Ishikawa (cell line): ENCODE measurements around the gene VANGL1.

ENCODE experiments used
- CEBPB ChIP-seq: IDR thresholded peaks from 2 replicates; pipeline ENCODE4 v1.6.1; 2012
- CREB1 ChIP-seq: IDR thresholded peaks from 2 replicates; pipeline ENCODE4 v1.6.1; 2012; ENCODE audit warnings: low read depth
- EGR1 ChIP-seq: IDR thresholded peaks from 2 replicates; pipeline ENCODE4 v1.6.1; 2012
- EP300 ChIP-seq: IDR thresholded peaks from 2 replicates; pipeline ENCODE4 v1.6.1; 2012; ENCODE audit warnings: borderline replicate concordance
- FOXM1 ChIP-seq: IDR thresholded peaks from 2 replicates; pipeline ENCODE4 v1.6.1; 2012; ENCODE audit warnings: low read depth, borderline replicate concordance
- MAX ChIP-seq: IDR thresholded peaks from 2 replicates; pipeline ENCODE4 v1.6.1; 2012
- NFIC ChIP-seq: IDR thresholded peaks from 2 replicates; pipeline ENCODE4 v1.6.1; 2012
- RAD21 ChIP-seq: IDR thresholded peaks from 2 replicates; pipeline ENCODE4 v1.6.1; 2012; ENCODE audit warnings: low read depth
- REST ChIP-seq: IDR thresholded peaks from 2 replicates; pipeline ENCODE4 v1.6.1; 2012; ENCODE audit warnings: low read depth, mild to moderate bottlenecking
- TAF1 ChIP-seq: IDR thresholded peaks from 2 replicates; pipeline ENCODE4 v1.6.1; 2012; ENCODE audit warnings: low read depth, mild to moderate bottlenecking
- TCF12 ChIP-seq: IDR thresholded peaks from 2 replicates; pipeline ENCODE4 v1.6.1; 2012; ENCODE audit warnings: low read depth
- TEAD4 ChIP-seq: IDR thresholded peaks from 2 replicates; pipeline ENCODE4 v1.6.1; 2012
- USF1 ChIP-seq: IDR thresholded peaks from 2 replicates; pipeline ENCODE4 v1.6.1; 2012
- YY1 ChIP-seq: IDR thresholded peaks from 2 replicates; pipeline ENCODE4 v1.6.1; 2012; ENCODE audit warnings: low read depth
- ZBTB7A ChIP-seq: IDR thresholded peaks from 2 replicates; pipeline ENCODE4 v1.6.1; 2012; ENCODE audit warnings: low read depth

Gene VANGL1

GRCh38 chr1:115654125-115654524 is 12.4 kb downstream of the VANGL1 start:
- TF ChIP-seq USF1 (no peak), CREB1 (no peak), TCF12 (no peak), REST (no peak), EP300 (no peak), FOXM1 (no peak), ZBTB7A (no peak), TEAD4 (no peak), TAF1 (no peak), MAX (no peak), RAD21 (no peak)

- TF ChIP-seq CEBPB: no peak
- TF ChIP-seq YY1: no peak
- TF ChIP-seq REST: no peak
- no peak for TF ChIP-seq NFIC
- no peak for TF ChIP-seq CREB1
- no peak for TF ChIP-seq ZBTB7A
- no peak for TF ChIP-seq TEAD4
- TF ChIP-seq EP300: no peak
- no peak for TF ChIP-seq RAD21
- TF ChIP-seq FOXM1: no peak
- no peak for TF ChIP-seq TAF1
- no peak for TF ChIP-seq EGR1
- TF ChIP-seq USF1: no peak
- no peak for TF ChIP-seq TCF12
- no peak for TF ChIP-seq MAX
Measured at GRCh38 chr1:115654663-115655305, 13.0 kb downstream of the VANGL1 start.

GRCh38 chr1:115655306-115655663 is 13.5 kb downstream of the VANGL1 start:
- no peak for TF ChIP-seq TCF12
- TF ChIP-seq FOXM1: no peak
- TF ChIP-seq NFIC: no peak
- no peak for TF ChIP-seq ZBTB7A
- TF ChIP-seq CEBPB: no peak
- no peak for TF ChIP-seq RAD21
- TF ChIP-seq CREB1: no peak
- no peak for TF ChIP-seq REST
- TF ChIP-seq TAF1: no peak
- TF ChIP-seq YY1: no peak
- TF ChIP-seq TEAD4: no peak
- no peak for TF ChIP-seq USF1
- no peak for TF ChIP-seq EGR1

- TF ChIP-seq TCF12 (no peak), YY1 (no peak), REST (no peak), RAD21 (no peak), FOXM1 (no peak)
Measured at GRCh38 chr1:115655916-115656315, 14.1 kb downstream of the VANGL1 start.
